ENCODE measurements around the gene CLDN9. TPM values are rescaled to one million over a fixed set of nuclear protein-coding genes. Genes with fewer than 3 reads are reported as not detected.

Gene CLDN9
- total RNA-seq, 1 donor from 2014 or later, result not detected

GRCh38 chr16:3029491-3030221 lies 16.9 kb downstream of the CLDN9 start:
- no peak for DNase-seq (ENCODE audit: extremely low read depth, low read depth, low spot score)

- DNase-seq (ENCODE audit: extremely low read depth, low read depth, low spot score), result no peak
Observed at GRCh38 chr16:3030222-3031212, 17.8 kb downstream of the CLDN9 start.

- no peak for DNase-seq (ENCODE audit: extremely low read depth, low read depth, low spot score)
Observed at GRCh38 chr16:3032624-3033023, 19.9 kb downstream of the CLDN9 start.

GRCh38 chr16:3035289-3035971 lies 22.7 kb downstream of the CLDN9 start:
- no peak for DNase-seq (ENCODE audit: extremely low read depth, low read depth, low spot score)

- DNase-seq (ENCODE audit: extremely low read depth, low read depth, low spot score), result no peak
Observed at GRCh38 chr16:3035972-3036725, 23.4 kb downstream of the CLDN9 start.

- DNase-seq (ENCODE audit: extremely low read depth, low read depth, low spot score), result no peak
Observed at GRCh38 chr16:3036726-3037315, 24.1 kb downstream of the CLDN9 start, which contains the start of gene BICDL2. BICDL2 (minus strand) TSS chr16:3036944; CDS start chr16:3035496, 1,448 bp downstream.

- no peak for DNase-seq (ENCODE audit: extremely low read depth, low read depth, low spot score)
Observed at GRCh38 chr16:3038256-3038655, 25.5 kb downstream of the CLDN9 start.

GRCh38 chr16:3038896-3039295 lies 26.2 kb downstream of the CLDN9 start:
- no peak for DNase-seq (ENCODE audit: extremely low read depth, low read depth, low spot score)

- no peak for DNase-seq (ENCODE audit: extremely low read depth, low read depth, low spot score)
Observed at GRCh38 chr16:3042376-3042775, 29.7 kb downstream of the CLDN9 start.

- no peak for DNase-seq (ENCODE audit: extremely low read depth, low read depth, low spot score)
Observed at GRCh38 chr16:3044708-3045107, 32.0 kb downstream of the CLDN9 start.

GRCh38 chr16:3045758-3046640 lies 33.3 kb downstream of the CLDN9 start, which contains the start of gene MMP25:
MMP25 (plus strand) TSS chr16:3046561; CDS start chr16:3046918, 357 bp downstream.
- DNase-seq (ENCODE audit: extremely low read depth, low read depth, low spot score), result no peak

- DNase-seq (ENCODE audit: extremely low read depth, low read depth, low spot score), result no peak
Observed at GRCh38 chr16:3046641-3047386, 34.1 kb downstream of the CLDN9 start.

GRCh38 chr16:3047387-3047720 lies 34.6 kb downstream of the CLDN9 start:
- no peak for DNase-seq (ENCODE audit: extremely low read depth, low read depth, low spot score)

GRCh38 chr16:3049921-3050481 lies 37.3 kb downstream of the CLDN9 start:
- no peak for DNase-seq (ENCODE audit: extremely low read depth, low read depth, low spot score)

GRCh38 chr16:3050487-3050886 lies 37.8 kb downstream of the CLDN9 start:
- no peak for DNase-seq (ENCODE audit: extremely low read depth, low read depth, low spot score)

- no peak for DNase-seq (ENCODE audit: extremely low read depth, low read depth, low spot score)
Observed at GRCh38 chr16:3051009-3051408, 38.3 kb downstream of the CLDN9 start.

GRCh38 chr16:3051494-3051893 lies 38.8 kb downstream of the CLDN9 start:
- no peak for DNase-seq (ENCODE audit: extremely low read depth, low read depth, low spot score)

Measured in glomerular endothelial cell (primary cell).